MM.1S (cell line): ENCODE measurements around the gene CPD.

Experiments used
- CTCF ChIP-seq: fragments of 300-600 bp; sonication (generic); IDR thresholded peaks from 2 replicates; pipeline ENCODE4 v1.5.1; 2016; ENCODE audit warnings: antibody characterized with exemption, low read length, mixed read lengths
- EZH2 ChIP-seq: fragments of 300-600 bp; sonication (generic); optimal IDR thresholded peaks from 2 replicates; pipeline ENCODE3; 2017; ENCODE audit warnings: low read depth, mild to moderate bottlenecking, antibody characterized with exemption, low read length, mixed read lengths
- EZH2phosphoT487 ChIP-seq: fragments of 300-600 bp; sonication (generic); IDR thresholded peaks from 2 replicates; pipeline ENCODE4 v1.6.1; 2018; ENCODE audit warnings: antibody characterized with exemption, low read length

GRCh38 chr17:30344283-30345088 is 34.2 kb upstream of the CPD start:
- no peak for TF ChIP-seq CTCF
- TF ChIP-seq EZH2 = no peak
- no peak for TF ChIP-seq EZH2phosphoT487
